ENCODE measurements around the gene PUS10. TPM values are rescaled to one million over a fixed set of nuclear protein-coding genes. Genes with fewer than 3 reads are reported as not detected.

Gene PUS10
- total RNA-seq, 1 donor from 2014 or later = 5.5 TPM

DNA sequence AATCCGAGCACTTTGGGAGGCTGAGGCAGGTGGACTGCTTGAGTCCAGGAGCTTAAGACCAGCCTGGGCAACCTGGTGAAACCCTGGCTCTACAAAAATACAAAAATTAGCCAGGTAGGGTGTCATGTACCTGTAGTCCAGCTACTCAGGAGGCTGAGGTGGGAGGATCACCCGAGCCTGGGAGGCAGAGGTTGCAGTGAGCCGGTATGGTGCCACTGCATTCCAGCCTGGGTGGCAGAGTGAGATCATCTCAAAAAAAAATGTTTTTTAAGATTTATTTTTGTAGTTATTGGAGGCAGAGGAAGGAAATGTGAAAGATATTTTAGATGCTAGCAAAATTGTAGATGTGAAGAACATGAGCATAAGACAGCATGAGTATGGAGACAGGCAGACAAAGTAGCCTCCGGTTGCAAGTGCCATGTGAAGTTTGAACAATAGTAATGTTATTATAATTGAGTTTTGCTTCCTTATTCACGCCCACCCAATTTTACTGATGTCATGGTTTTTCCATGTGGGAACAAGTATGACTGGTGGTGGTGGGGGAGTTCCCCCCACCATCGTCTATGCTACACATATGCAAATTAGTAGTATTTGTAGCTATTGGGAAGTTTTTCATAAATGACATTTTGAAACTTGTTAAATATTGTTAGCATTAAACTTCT lies 118.7 kb downstream of the PUS10 start:
- H3K9me3 ChIP-seq (replicated peaks) = no peaks in the 10 kb centered on the region
- H3K36me3 ChIP-seq = peaks cover 76% of the 10 kb centered on the region
- H3K4me3 ChIP-seq = no peak overlapping the region
- H3K27me3 ChIP-seq (ENCODE audit: low read depth) = no peaks in the 10 kb centered on the region
- intact Hi-C loops (cut with micrococcal nuclease) = loop anchor here (10.0 kb wide), 1 partner anchor 105 kb away; no protein-coding TSS in a partner anchor
- H3K4me1 ChIP-seq = no peaks in the 10 kb centered on the region
- no peak for DNase-seq
- H3K27ac ChIP-seq (replicated peaks) = no peak overlapping the region
- TF ChIP-seq, protein P1, sequence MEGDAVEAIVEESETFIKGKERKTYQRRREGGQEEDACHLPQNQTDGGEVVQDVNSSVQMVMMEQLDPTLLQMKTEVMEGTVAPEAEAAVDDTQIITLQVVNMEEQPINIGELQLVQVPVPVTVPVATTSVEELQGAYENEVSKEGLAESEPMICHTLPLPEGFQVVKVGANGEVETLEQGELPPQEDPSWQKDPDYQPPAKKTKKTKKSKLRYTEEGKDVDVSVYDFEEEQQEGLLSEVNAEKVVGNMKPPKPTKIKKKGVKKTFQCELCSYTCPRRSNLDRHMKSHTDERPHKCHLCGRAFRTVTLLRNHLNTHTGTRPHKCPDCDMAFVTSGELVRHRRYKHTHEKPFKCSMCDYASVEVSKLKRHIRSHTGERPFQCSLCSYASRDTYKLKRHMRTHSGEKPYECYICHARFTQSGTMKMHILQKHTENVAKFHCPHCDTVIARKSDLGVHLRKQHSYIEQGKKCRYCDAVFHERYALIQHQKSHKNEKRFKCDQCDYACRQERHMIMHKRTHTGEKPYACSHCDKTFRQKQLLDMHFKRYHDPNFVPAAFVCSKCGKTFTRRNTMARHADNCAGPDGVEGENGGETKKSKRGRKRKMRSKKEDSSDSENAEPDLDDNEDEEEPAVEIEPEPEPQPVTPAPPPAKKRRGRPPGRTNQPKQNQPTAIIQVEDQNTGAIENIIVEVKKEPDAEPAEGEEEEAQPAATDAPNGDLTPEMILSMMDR (IDR thresholded peaks at IDR 0.05; ENCODE audit: borderline replicate concordance) = no peak

- Histone ChIP-seq H3K4me1 (no peaks in the 10 kb centered on the region), H3K36me3 (peaks cover 84% of the 10 kb centered on the region), H3K27me3 (ENCODE audit: low read depth) (no peaks in the 10 kb centered on the region), H3K9me3 (replicated peaks) (no peaks in the 10 kb centered on the region), H3K4me3 (no peak overlapping the region), H3K27ac (replicated peaks) (no peak overlapping the region)
- DNase-seq = no peak
- intact Hi-C loops (cut with micrococcal nuclease) = loop anchor here (10.0 kb wide), 1 partner anchor 104 kb away; no protein-coding TSS in a partner anchor
- TF ChIP-seq, protein P1 (IDR thresholded peaks at IDR 0.05; ENCODE audit: borderline replicate concordance) = no peak
Measured at GRCh38 chr2:60898567-60898966, 119.5 kb downstream of the PUS10 start.

Other genes starting within 250 kb of the PUS10 start
- 5.0 TPM for gene REL, start 136.7 kb downstream of the PUS10 start, total RNA-seq
- 23.4 TPM for gene PEX13, start 535 bp downstream of the PUS10 start, total RNA-seq
- 6.8 TPM for gene SANBR, start 47.6 kb upstream of the PUS10 start, total RNA-seq
- gene C2orf74, start 143.9 kb upstream of the PUS10 start, total RNA-seq = 33.7 TPM